Fibroblast of skin of left quadriceps (primary cell): ENCODE measurements around the gene TMEM247.
"Not testable (repeated sequence)": the region's sequence is repeated elsewhere in the genome, so short reads cannot be mapped to it uniquely, and the experiment has no call there.

Experiments
- DNase-seq, 2 experiments: peaks; one replicate each; pipeline ENCODE4 v3.0.0-alpha.2; 2013; ENCODE audit warnings: low read depth in 2 of 2

TMEM247 gene

DNA sequence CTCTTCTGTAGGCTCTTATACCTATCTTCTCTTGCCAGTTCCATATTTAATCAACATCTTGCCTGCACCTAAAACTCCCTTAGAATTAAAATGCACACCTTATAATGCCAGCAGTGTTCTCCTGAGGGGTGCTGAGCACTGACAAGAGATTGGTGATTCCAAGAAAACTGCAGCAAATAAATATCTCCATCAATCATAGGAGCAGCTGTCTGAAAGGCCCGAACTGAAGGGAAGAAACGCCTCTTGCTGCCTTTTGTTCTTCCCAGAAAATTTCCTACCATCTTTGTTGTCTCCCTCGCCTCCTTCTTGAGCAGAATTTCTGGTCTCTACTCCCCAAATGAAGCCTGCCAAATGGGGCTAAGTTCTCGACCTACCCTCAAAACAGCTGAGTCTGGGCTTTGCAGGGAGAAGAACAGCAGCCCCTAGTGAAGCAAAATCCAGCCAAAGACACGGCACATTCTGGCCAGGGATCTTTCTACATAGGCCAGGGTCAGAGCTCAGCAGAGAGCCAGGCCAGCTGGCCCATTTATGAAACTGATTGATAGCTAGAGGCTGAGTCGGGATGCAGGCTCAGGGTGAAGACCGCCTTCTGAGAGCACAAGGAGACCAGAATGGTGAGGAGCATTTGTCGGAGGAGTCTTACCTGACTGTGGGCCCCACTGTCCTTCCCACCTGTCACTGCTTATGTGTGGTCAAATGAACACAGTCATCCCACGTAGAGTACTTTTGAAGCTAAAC is 20.4 kb upstream of the TMEM247 start:
- DNase-seq = no peak

DNA sequence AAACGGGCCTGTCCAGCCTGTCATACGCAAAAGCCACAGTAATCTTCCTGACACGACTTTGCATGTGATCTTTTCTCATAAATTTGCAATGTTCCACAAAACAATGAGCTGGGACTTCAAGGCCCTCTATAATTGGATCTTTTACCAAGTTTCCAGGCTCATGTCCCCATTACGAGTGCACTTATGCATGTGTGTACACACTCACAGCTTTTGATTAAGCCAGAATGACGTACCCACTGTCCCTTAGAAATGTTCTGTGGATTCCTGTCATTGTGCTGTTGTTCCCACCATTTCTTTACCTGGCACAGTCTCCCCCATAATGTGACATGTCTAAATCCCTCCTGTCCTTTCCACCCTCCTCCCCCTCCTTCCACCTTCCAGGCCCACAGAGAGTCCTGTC is 19.7 kb upstream of the TMEM247 start:
- DNase-seq = no peak

DNA sequence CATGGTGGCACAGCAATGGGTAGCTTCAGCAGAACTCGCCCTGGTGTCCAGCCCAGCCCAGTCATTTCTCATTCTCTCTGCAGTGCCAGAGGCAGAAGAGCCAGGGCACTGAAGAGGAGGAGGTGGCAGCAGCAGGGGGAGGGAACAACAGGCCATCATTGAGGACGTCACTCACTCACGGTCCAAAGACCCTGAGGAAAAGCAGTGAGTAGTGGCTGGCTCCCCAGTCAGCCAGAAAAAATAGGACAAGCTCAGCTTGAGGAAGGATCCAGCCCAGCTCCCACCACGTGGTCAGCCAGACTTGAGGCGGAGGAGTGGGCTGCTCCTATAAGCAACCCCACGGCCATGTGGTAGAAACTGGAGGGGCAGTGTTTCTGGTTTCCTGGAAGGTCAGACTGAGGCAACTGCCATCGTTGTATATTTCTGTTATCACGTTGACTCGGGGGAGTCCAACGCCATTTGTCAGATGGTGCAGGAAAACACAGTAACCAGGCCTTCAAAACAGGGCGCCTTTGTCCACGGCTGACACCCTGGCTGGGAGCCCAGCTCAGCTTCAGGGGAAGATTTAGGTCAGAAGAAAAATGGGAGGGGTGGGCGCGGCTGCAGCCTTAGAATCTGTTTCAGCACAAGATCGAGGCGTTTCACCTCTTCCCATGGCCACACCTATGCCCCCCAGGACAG is 19.0 kb upstream of the TMEM247 start:
- DNase-seq = no peak

DNA sequence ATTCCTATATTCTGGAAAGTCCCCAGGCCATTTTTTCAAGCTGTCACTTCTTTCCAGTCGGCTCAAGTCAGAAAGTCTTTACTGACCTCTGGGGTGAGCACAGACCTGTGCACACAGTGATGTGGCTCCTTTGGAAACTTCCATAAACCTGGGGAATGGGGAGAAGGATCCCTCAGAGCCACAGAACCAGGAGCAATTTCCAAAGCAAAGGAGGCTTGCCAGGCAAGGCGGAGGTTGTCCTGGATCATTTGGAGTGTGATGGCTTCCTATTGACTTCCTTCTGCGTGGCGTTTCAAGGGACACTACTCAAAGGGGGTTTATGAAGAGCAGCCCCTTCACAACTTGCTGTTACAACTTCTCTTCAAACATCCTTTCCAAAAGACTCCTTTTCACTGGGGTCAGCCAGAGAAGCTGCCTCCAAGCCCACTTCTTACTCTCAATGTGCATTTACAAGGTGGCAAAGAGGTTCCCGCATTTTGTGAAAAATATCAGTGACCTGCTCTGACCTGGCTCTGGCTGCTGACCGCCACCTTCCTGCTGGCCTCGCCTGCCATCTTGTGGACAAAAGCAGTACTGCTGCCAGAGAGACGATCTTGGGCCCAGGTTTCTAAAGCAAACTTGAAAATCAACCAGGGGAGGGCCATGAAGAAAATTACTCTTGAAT is 18.2 kb upstream of the TMEM247 start:
- DNase-seq = peak in 1 of 2 experiments; percentile 7

DNA sequence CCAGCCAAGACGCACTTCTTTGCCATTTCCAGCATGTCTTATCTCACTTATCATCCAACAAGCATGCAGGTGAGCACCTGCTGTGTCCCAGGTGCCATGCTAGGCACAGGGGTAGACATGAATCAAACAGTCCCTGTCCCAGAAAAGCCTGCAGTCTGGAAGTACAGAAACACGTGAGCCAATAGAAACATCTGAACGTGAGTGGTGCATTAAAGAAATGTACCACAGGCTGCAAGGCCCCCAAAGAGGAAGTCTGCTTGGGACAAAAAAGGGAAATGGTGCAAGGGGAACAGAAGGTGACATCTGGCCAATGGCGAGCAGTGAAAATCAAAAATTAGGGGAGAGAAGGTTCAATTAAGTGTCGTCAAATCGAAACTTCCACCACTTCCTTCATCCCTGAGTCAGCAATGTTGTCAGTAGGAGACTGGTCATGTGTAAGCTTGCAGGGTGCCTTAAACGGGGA is 17.6 kb upstream of the TMEM247 start:
- no peak for DNase-seq

DNA sequence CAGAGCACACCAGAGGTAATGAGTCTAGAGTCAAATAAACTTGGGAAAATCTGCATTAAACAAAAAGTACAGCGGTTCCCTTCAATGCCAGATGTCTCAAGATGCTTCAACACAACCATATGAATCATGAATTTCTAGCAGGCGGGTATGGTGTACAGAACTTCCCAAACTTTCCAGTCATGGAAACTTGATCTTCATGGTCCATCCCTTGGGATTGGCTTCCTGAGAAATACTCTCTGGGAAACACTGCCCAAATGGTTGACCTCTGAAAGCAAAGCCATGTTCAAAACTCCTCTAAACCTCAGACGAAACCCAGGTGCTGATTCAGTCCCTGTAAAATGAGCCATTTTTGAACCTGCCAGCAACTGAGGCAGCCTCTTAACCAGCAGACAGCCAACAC is 16.4 kb upstream of the TMEM247 start:
- DNase-seq = peak; percentile 43 to 46

DNA sequence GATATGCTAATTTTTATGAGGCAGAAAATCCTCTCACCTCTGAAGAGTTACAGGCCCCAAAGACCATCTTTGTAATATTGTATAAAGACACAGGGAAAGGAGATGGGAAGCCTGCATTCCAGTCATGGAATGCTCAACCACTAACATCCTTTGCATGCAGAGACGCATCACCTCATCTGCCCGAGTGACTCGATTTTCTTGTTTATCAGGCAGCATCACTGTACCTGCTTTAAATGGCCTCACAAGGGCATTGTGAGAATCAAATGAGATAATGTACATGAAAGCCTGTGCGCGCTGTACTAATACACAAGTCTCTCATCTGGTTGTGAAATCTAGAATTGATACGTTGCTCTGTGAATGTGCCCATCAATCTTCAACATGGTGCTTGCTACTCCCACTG is 10.2 kb upstream of the TMEM247 start:
- no peak for DNase-seq

DNA sequence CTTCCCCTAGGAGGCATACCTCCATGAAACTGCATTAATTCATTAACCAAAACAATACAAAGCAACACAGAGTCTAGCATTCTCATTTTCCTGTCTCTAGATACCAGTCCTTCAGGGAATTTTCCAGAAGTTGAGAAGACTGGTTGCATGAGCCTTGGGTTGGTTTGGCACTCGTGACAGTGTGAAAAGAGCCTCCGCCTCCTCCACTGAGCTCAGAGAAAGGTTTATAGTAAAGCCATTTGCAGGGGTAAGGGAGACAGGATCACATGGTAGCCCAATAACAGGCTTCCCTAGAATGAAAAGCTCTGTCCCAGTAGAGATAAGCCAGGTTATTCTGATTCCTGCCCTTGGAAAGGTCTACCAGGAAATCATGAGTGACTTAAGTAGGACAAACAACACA is 9.7 kb upstream of the TMEM247 start:
- DNase-seq = no peak

DNA sequence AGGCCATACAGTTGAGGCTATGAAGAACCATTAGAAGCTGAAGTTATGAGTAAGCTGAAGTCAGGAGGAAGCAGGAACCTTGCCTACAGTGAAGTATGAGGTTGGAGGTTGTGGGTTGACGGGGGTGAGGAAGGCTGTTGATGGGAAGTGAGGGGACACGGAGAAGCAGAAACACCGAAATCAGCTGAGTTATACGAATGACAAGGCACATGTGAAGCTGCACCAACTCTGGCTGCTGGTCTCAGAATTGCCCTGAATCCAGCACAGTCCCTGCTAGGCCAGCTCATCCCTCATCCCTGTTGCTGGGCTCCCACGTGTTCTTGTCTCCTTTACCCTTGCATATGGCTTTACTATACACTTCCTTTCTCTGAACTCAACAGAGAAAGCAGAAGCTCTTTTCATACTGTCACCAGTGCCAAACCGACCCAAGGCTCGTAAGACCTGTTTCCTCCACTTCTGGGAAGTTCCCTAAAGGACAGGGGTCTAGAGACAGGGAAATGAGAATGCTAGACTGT is 9.2 kb upstream of the TMEM247 start:
- no peak for DNase-seq

DNA sequence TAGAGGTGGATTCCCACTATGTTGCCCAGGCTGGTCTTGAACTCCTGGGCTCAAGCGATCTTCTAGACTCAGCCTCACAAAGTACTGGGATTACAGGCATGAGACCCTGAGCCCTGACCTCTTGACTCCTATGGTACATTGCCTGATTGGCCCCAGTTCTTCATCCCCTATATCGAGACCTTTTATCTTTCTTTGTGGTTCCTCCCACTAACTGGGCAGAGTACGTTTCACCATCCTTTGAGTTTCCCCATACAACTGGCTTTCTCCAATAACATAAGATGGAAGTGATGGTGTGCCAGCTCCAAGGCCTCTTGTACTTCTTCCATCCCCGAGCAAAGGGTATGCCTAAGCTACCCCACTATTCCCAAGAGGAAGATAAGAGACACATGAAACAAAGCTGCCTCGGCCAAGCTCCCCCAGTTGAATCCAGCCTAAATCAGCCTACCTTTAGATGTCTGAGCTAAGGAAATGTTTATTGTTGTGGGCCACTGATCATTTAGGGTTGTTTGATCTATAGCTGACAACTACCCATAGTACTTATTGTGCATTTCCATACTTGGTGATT is 8.3 kb upstream of the TMEM247 start:
- DNase-seq = no peak

DNA sequence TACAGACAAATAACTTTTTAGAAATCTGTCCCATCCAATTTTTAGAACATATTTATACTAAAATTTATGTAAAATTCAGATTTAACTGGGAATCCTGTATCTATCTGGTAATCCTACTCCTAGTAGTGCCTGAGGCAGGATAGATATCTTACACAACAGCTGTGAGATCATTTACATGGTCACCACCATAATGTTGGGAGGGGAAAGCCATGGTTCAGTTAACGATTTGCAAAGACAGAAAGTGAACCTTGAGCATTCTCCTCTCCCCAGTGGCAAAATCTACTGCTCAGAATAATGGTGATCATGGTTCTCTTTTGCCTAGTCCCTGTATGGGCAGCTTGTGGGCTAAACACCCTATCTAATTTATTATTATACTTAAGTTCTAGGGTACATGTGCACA is 7.7 kb upstream of the TMEM247 start:
- no peak for DNase-seq

DNA sequence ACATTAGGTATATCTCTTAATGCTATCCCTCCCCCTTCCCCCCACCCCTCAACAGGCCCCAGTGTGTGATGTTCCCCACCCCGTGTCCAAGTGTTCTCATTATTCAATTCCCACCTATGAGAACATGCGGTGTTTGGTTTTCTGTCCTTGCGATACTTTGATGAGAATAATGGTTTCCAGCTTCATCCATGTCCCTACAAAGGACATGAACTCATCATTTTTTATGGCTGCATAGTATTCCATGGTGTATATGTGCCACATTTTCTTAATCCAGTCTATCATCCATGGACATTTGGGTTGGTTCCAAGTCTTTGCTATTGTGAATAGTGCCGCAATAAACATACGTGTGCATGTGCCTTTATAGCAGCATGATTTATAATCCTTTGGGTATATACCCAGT is 7.2 kb upstream of the TMEM247 start:
- not testable (repeated sequence) for DNase-seq

DNA sequence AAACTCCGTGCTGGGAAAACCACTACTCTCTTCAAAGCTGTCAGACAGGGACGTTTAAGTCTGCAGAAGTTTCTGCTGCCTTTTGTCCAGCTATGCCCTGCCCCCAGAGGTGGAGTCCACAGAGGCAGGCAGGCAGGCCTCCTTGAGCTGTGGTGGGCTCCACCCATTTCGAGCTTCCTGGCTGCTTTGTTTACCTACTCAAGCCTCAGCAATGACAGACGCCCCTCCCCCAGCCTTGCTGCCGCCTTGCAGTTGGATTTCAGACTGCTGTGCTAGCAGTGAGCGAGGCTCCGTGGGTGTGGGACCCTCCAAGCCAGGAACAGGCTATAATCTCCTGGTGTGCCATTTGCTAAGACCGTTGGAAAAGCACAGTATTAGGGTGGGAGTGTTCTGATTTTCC is 1.9 kb upstream of the TMEM247 start:
- DNase-seq = not testable (repeated sequence)

DNA sequence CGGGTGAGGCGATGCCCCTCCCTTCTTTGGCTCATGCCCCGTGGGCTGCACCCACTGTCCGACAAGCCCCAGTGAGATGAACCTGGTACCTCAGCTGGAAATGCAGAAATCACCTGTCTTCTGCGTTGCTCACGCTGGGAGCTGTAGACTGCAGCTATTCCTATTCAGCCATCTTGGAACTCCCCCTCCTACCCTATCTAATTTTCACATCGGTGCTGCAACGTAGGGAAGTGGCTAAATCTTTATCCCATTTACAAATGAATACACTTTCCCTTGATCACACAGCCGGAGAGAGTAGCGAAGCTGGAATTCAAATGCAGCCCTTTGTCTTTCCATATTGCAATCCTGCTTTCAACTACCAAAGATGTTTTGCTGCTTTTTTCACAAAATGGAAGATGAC is 1.4 kb upstream of the TMEM247 start:
- no peak for DNase-seq

DNA sequence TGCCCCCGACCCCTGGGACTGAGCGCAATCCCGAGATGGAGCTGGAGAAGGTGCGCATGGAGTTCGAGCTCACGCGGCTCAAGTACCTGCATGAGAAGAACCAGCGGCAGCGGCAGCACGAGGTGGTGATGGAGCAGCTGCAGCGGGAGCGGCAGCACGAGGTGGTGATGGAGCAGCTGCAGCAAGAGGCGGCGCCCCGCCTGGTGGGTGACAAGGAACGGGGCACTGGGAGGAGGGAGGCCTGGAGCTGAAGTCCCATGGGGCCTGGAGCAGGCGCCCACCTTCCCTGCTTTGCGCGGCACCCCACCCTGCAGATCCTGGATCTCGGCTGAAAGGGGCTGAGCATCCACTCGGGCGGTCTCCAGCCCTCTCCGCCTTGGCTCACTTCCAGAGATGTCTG is 1.2 kb downstream of the TMEM247 start:
- DNase-seq = no peak

DNA sequence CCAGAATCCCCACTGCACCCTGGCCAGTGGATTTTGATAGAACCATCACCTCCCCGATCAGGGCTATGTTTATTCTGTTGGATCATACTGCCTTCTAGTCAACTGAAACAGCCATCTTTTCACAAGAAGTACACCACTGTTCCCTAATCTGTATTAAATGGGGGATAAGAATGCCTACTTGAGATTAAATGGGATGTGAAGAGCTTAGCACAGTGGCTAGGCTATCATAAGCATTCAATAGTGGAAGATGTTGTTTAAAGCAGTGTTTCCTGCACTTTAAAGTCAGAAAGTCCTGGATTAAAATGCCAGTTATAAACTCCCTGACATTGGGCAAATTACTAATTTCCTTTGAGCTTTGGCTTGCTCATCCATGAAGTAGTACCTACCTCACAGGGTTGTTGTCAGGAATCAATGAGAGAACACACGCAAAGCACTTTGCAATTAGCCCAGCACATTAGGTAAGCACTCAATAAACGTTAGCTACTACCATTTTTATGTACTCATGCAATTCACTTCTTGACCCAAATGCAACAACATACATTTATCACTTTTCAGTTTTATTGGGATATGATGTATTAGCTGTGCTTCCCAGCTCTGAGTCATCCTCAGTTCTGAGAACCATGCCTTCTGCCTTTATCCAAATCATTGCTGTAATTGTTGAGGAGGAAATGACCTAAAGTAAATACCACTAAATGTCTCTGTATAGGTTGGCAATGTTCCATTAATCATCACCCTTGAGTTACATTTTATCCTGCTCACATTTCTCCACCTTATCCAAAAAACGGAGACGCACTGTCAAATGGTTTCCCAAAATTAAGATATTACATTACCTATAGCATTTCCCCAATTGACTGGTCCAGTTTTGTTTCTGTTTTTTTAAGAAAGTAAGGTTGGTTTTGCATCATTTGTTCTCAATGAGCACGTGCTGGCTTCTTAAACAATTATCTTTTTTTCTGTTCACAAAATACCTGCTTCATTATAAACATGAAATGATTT is 2.1 kb downstream of the TMEM247 start:
- DNase-seq = peak; percentile 74 to 77

DNA sequence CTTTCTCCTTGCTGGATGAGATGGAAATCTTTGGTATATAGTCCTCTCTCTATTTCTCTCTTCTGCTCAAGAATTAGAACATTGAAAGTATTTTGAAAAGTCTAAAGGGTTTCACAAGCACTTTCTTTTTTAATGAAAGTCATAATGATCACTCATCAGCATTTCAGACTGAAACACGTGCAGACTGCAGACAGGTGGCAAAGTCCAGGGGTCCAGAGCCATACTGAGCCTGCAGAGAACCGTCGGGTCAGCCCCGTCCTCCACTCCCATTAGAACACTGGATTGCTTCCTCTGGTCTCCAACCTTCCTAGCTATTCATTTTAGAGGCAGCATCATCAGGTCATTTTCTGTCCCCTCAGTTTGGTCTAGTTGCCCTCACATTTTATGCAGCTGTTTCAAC is 3.1 kb downstream of the TMEM247 start:
- DNase-seq = no peak

DNA sequence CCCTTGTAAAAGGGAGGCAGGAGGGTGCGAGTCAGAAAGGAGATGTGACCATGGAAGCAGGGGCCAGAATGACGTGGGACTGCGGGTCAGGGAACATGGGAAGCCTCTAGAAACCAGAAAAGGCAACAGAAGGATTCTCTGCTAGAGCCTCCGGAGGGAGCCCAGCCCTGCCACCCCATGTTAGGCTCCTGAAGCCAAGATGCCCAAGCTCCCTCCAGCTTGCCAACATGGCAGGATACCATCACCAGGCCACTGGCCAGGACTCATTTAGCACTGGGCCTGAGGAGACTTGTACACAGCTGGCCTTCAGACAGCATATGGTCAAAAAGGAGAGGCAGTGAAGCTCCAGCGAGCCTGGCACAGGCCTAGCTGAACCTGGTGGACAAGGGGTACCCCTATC is 5.6 kb downstream of the TMEM247 start:
- no peak for DNase-seq

DNA sequence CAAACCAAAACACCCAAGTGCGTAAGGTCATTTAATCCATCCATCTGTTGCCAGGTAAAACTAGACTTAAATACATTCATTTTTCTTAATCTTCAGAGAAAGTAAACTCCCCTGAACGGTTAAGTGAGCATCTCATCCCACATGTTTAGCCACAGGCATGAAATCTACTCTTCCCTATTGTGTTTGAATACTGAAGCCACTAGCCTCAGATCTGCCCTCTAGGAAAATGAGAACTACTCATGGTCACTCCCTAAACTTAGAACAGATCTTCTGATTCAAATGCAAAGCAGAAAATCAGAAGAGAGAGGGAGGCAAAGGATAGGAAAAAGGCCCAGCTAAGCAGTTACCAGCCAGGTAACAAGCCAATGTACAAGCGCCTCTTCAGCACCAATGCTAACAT is 7.1 kb downstream of the TMEM247 start:
- no peak for DNase-seq

DNA sequence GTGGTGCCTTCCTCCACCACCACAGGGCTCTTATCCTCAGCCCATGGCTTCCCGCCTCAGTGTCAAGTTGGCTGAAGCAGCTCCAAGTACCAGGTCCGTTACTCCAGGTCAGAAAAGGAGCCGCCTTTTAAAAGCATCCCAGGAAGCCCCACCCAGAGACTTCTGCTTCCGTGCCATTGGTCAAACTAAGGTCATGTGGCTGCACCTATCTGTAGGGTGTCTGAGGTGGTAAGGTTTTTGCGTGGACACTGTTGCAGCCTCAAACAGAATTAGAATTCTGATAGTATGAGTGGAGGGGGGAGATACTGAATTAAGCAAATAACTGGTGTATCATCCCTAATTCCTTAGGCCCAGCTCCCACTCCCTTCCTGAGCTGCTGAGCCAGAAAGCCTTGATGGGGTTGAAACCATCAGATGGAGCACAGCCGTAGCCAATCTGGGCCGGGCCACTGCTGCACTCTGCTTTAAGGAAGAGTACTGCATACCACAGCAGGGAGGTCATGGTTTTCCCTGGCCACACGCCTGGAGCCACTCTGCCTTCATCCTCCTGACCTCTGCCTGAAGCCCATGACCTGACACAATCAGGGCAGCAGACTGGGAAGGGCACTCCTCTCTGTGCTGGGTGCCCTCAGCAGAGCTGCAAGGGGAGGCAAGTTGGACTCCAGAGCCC is 8.4 kb downstream of the TMEM247 start:
- peak in 1 of 2 experiments; percentile 15 for DNase-seq

DNA sequence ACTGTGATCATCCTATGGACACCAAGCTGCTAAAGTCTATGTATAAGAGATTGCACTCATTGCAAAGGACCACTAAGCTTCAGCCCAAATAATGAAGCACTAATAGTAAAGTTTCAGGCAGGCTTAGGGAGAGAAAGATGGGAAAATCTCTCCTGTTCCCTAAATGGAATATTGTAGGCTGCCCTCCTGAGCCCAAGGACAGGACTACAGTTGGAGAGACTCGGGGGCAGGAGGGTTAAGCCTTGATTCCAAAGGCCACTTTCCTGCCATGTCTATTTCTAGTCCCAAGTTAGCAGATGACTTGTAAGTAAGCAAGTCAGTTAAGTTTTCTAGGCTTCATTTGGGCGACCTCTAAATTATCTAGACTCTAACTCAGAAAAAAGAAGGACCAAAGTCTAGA is 9.0 kb downstream of the TMEM247 start:
- DNase-seq = no peak
